DMS153 (cell line): Measurements from ENCODE around the gene SULT1C2.
"Not testable (repeated sequence)": the region's sequence is repeated elsewhere in the genome, so short reads cannot be mapped to it uniquely, and the experiment has no call there.

Source experiments
- DNase-seq: peaks from one replicate; lab custom pipeline; 2025; lab: John Stamatoyannopoulos, UW

The SULT1C2 gene

DNA sequence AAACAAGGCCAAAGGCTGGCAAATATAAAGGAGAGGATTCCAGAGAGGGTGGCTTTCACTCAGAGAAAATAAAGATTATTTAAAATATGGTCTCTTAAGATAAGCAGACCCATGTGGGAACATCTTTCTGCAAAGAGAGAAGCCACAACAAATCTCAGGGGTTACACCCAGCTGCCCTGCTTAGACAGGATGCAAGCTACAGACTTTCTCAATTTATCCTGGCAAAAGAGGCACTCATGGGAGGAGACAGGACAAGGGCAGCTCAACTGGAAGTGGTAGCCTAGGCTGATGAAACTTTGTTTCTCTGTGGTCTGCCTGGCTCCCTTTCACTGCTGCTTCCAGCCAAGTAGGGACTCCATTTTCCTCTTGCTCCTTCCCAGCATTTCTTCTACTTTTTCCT, 63.2 kb downstream of the SULT1C2 start:
- no peak for DNase-seq

DNA sequence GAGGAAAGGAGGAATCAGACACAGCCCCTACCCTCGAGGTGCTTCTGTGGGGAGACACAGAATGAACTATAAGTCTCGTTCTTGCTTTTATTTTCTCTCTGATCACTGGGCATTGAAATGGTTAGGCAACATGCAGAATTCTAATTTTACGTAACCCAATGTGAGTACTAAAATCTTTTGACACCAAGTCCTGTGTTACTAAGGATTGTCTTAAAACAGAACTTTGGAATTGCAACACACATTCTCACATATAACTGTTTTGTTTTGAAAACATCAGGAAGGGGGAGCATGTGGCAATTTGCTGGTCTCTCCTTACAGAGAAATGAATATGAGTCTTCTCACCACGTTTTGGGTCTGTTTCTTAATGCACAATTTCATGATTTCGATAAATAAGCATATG, 65.4 kb downstream of the SULT1C2 start:
- DNase-seq: no peak

DNA sequence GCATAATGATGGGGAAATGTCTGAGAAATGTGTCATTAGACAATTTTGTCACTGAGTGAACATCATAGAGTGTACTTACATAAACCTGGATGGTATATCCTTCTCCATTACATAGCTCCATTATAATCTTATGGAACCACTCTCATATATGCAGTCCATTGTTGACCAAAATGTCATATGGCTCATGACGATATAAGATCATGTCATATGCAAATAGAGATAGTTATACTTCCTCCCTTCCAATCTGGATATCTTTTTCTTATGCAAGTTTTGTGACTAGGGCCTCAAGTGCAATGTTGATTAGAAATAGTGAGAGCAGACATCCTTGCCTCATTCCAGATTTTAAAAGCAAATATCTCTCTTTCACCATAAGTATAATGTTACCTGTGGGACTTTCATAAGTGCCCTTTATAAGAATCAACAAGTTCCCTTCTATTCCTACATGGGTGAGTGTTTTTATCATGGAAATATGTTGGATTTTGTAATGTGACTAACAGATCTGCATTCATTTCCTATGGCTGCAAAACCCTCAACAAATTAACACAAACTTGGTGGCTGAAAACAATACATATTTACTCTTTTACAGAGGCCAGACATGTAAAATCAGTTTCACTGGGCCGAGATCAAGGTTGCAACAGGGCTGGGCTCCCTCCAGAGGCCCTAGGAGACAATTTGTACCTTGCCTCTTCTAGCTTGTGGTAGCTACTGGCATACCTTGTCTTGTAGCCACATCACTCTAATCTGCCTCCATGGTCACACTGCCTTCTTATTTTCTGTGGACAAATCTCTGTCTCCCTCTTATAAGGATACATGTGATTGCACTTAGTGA, 67.4 kb downstream of the SULT1C2 start:
- no peak for DNase-seq

DNA sequence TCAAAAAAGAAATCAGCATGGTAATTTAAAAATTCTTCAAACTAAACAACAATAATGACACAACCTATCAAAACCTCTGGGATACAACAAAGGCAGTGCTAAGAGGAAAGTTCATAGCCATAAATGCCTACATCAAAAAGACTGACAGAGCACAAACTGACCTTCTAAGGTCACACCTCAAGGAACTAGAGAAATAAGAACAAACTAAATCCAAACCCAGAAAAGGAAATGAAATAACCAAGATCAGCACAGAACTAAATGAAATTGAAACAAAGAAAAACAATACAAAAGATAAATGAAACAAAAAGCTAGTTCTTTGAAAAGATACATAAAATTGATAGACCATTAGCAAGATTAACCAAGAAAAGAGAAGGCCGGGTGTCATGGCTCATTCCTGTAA, 70.6 kb downstream of the SULT1C2 start:
- not testable (repeated sequence) for DNase-seq
